Measurements from ENCODE around the gene MSH2.

DNA sequence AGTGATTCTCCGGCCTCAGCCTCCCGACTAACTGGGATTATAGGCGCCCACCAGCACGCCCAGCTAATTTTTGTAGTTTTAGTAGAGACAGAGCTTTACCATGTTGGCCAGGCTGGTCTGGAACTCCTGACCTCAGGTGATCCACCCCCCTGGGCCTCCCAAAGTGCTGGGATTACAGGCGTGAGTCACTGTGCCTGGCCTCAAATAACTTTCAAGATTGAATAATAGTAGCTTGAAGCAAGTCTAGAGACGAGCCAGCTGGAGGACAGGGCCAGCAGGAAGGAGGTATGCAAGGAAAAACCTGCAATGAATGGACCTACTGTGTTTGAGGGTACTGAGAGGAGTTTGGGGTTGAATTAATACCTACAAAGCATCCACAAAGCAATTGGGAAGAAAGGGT is 87.5 kb downstream of the MSH2 start:
- TF ChIP-seq FOS (IDR thresholded peaks at IDR 0.05; ENCODE audit: borderline replicate concordance, insufficient read depth, low read length) (no peak), POLR2AphosphoS5 (IDR thresholded peaks at IDR 0.05; ENCODE audit: insufficient read depth, low read depth, low read length) (no peak), EZH2 (IDR thresholded peaks at IDR 0.05; ENCODE audit: borderline replicate concordance, low read depth, low read length, severe bottlenecking) (no peak), POLR2A (IDR thresholded peaks at IDR 0.05; ENCODE audit: low read depth, low read length) (no peak)
- TF ChIP-seq, protein P1, sequence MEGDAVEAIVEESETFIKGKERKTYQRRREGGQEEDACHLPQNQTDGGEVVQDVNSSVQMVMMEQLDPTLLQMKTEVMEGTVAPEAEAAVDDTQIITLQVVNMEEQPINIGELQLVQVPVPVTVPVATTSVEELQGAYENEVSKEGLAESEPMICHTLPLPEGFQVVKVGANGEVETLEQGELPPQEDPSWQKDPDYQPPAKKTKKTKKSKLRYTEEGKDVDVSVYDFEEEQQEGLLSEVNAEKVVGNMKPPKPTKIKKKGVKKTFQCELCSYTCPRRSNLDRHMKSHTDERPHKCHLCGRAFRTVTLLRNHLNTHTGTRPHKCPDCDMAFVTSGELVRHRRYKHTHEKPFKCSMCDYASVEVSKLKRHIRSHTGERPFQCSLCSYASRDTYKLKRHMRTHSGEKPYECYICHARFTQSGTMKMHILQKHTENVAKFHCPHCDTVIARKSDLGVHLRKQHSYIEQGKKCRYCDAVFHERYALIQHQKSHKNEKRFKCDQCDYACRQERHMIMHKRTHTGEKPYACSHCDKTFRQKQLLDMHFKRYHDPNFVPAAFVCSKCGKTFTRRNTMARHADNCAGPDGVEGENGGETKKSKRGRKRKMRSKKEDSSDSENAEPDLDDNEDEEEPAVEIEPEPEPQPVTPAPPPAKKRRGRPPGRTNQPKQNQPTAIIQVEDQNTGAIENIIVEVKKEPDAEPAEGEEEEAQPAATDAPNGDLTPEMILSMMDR (IDR thresholded peaks at IDR 0.05; ENCODE audit: extremely low read depth in 1 of 2, insufficient read depth in 1 of 2, low read depth in 1 of 2, low read length in 2 of 2) = no peak
- TF ChIP-seq, protein P2, sequence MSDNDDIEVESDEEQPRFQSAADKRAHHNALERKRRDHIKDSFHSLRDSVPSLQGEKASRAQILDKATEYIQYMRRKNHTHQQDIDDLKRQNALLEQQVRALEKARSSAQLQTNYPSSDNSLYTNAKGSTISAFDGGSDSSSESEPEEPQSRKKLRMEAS (IDR thresholded peaks at IDR 0.05; ENCODE audit: insufficient read depth, insufficient read length) = no peak
